ENCODE measurements around the gene TSPAN19.
A peak's percentile ranks its signal among the peaks of the same experiment; 100 is the strongest.
"Not testable (repeated sequence)": the region's sequence is repeated elsewhere in the genome, so short reads cannot be mapped to it uniquely, and the experiment has no call there.

TSPAN19 gene

GRCh38 chr12:85005047-85005446 lies 31.0 kb downstream of the TSPAN19 start:
- not testable (repeated sequence) for H3K27ac ChIP-seq (ENCODE audit: low read length, poor library complexity, severe bottlenecking); H3K27me3 ChIP-seq (ENCODE audit: control insufficient read depth in 1 of 2, insufficient read depth in 1 of 2, low read length in 2 of 2); H3K9me3 ChIP-seq (ENCODE audit: control insufficient read depth, low read length); H2AFZ ChIP-seq (ENCODE audit: low read depth, low read length); H3K9ac ChIP-seq (ENCODE audit: low read length); H3K4ac ChIP-seq (ENCODE audit: low read depth in 1 of 2, low read length in 2 of 2); H2BK120ac ChIP-seq (ENCODE audit: low read depth, low read length); H2BK5ac ChIP-seq (ENCODE audit: low read depth, low read length, poor library complexity, severe bottlenecking); H3K4me2 ChIP-seq (ENCODE audit: low read length, poor library complexity, severe bottlenecking); DNase-seq; H3K4me3 ChIP-seq (ENCODE audit: insufficient read depth in 1 of 2, low read depth in 1 of 2, low read length in 2 of 2); H3K79me1 ChIP-seq (replicated peaks; ENCODE audit: low read length, poor library complexity, severe bottlenecking); H3K23ac ChIP-seq (ENCODE audit: low read length in 2 of 2); H3K14ac ChIP-seq (ENCODE audit: low read length in 2 of 2); H2AK5ac ChIP-seq (ENCODE audit: low read length, severe bottlenecking); H2BK12ac ChIP-seq (ENCODE audit: low read length in 2 of 2); H4K91ac ChIP-seq (ENCODE audit: low read length); H3K4me1 ChIP-seq (ENCODE audit: control insufficient read depth, insufficient read depth, low read depth, low read length); H3K36me3 ChIP-seq (ENCODE audit: control insufficient read depth in 1 of 2, insufficient read depth in 2 of 2, low read depth in 1 of 2, low read length in 2 of 2)
- peak overlapping the region; percentile 19 for H4K8ac ChIP-seq (ENCODE audit: low read length)
- whole genome bisulfite sequencing: 85% methylated on average over 2 of the region's 2 CpGs
- peak overlapping the region; percentile 12 for H2BK15ac ChIP-seq (ENCODE audit: low read depth, poor library complexity, severe bottlenecking)
- peak overlapping the region in 1 of 2 experiments; percentile 2 for H3K18ac ChIP-seq (ENCODE audit: low read depth in 1 of 2, low read length in 2 of 2)

DNA sequence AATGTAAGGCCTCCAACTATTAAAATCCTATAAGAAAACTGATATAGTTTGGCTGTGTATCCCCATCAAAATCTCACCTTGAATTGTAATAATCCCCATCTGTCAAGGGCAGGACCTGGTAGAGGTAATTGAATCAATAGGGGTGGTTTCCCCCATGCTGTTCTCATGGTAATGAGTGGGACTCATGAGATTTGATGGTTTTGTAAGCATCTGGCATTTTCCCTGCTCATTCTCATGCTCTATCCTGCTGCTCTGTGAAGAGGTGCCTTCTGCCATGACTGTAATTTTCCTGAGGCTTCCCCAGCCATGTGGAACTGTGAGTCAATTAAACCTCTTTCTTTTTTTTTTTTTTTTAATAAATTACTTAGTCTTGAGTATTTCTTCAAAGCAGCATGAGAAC lies 31.9 kb downstream of the TSPAN19 start:
- Histone ChIP-seq H2BK12ac (ENCODE audit: low read length in 2 of 2) (no peak overlapping the region), H3K23ac (ENCODE audit: low read length in 2 of 2) (no peak overlapping the region), H3K27me3 (ENCODE audit: control insufficient read depth in 1 of 2, insufficient read depth in 1 of 2, low read length in 2 of 2) (no peaks in the 10 kb centered on the region), H4K8ac (ENCODE audit: low read length) (no peak overlapping the region), H3K18ac (ENCODE audit: low read depth in 1 of 2, low read length in 2 of 2) (no peak overlapping the region), H2AK5ac (ENCODE audit: low read length, severe bottlenecking) (no peak overlapping the region), H2BK5ac (ENCODE audit: low read depth, low read length, poor library complexity, severe bottlenecking) (no peak overlapping the region), H3K4me1 (ENCODE audit: control insufficient read depth, insufficient read depth, low read depth, low read length) (no peaks in the 10 kb centered on the region), H3K4me3 (ENCODE audit: insufficient read depth in 1 of 2, low read depth in 1 of 2, low read length in 2 of 2) (no peak overlapping the region), H3K79me1 (replicated peaks; ENCODE audit: low read length, poor library complexity, severe bottlenecking) (no peaks in the 10 kb centered on the region), H3K9ac (ENCODE audit: low read length) (no peak overlapping the region), H4K91ac (ENCODE audit: low read length) (no peak overlapping the region), H3K4me2 (ENCODE audit: low read length, poor library complexity, severe bottlenecking) (no peak overlapping the region), H3K9me3 (ENCODE audit: control insufficient read depth, low read length) (no peaks in the 10 kb centered on the region), H2BK15ac (ENCODE audit: low read depth, poor library complexity, severe bottlenecking) (no peak overlapping the region), H2BK120ac (ENCODE audit: low read depth, low read length) (no peak overlapping the region), H2AFZ (ENCODE audit: low read depth, low read length) (no peak overlapping the region), H3K36me3 (ENCODE audit: control insufficient read depth in 1 of 2, insufficient read depth in 2 of 2, low read depth in 1 of 2, low read length in 2 of 2) (no peaks in the 10 kb centered on the region), H3K27ac (ENCODE audit: low read length, poor library complexity, severe bottlenecking) (no peak overlapping the region), H3K4ac (ENCODE audit: low read depth in 1 of 2, low read length in 2 of 2) (no peak overlapping the region), H3K14ac (ENCODE audit: low read length in 2 of 2) (no peak overlapping the region)
- DNase-seq: no peak

DNA sequence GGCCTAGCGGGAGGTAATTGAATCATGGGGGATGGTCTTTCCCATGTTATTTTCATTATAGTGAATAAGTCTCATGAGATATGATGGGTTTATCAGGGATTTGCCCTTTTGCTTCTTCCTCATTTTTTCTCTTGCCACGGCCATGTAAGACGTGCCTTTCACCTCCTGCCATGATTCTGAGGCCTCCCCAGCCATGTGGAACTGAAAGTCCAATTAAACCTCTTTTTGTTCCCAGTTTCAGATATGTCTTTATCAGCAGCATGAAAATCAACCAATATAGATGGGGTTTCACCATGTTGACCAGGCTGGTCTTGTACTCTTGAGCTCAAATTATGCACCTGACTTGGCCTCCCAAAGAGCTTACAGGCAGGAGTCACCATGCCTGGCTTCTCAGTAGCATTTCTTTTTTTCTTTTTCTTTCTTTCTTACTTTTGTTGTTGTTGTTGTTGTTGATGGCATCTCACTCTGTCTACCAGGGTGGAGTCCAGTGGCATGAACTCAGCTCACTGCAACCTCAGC lies 33.2 kb downstream of the TSPAN19 start:
- no peaks in the 10 kb centered on the region for H3K4me1 ChIP-seq (ENCODE audit: control insufficient read depth, insufficient read depth, low read depth, low read length)
- no peaks in the 10 kb centered on the region for H3K9me3 ChIP-seq (ENCODE audit: control insufficient read depth, low read length)
- H2BK120ac ChIP-seq (ENCODE audit: low read depth, low read length): no peak overlapping the region
- H3K36me3 ChIP-seq (ENCODE audit: control insufficient read depth in 1 of 2, insufficient read depth in 2 of 2, low read depth in 1 of 2, low read length in 2 of 2): no peaks in the 10 kb centered on the region
- no peaks in the 10 kb centered on the region for H3K27me3 ChIP-seq (ENCODE audit: control insufficient read depth in 1 of 2, insufficient read depth in 1 of 2, low read length in 2 of 2)
- no peak overlapping the region for H3K23ac ChIP-seq (ENCODE audit: low read length in 2 of 2)
- H2BK12ac ChIP-seq (ENCODE audit: low read length in 2 of 2): no peak overlapping the region
- H2AK5ac ChIP-seq (ENCODE audit: low read length, severe bottlenecking): no peak overlapping the region
- no peak overlapping the region for H3K27ac ChIP-seq (ENCODE audit: low read length, poor library complexity, severe bottlenecking)
- no peak overlapping the region for H2BK15ac ChIP-seq (ENCODE audit: low read depth, poor library complexity, severe bottlenecking)
- no peak overlapping the region for H3K14ac ChIP-seq (ENCODE audit: low read length in 2 of 2)
- no peak overlapping the region for H3K18ac ChIP-seq (ENCODE audit: low read depth in 1 of 2, low read length in 2 of 2)
- no peak overlapping the region for H3K4ac ChIP-seq (ENCODE audit: low read depth in 1 of 2, low read length in 2 of 2)
- H4K91ac ChIP-seq (ENCODE audit: low read length): no peak overlapping the region
- H3K4me3 ChIP-seq (ENCODE audit: insufficient read depth in 1 of 2, low read depth in 1 of 2, low read length in 2 of 2): no peak overlapping the region
- H2BK5ac ChIP-seq (ENCODE audit: low read depth, low read length, poor library complexity, severe bottlenecking): no peak overlapping the region
- H3K9ac ChIP-seq (ENCODE audit: low read length): no peak overlapping the region
- no peak overlapping the region for H2AFZ ChIP-seq (ENCODE audit: low read depth, low read length)
- H3K79me1 ChIP-seq (replicated peaks; ENCODE audit: low read length, poor library complexity, severe bottlenecking): no peaks in the 10 kb centered on the region
- WGBS: 82% methylated on average over 2 of the region's 3 CpGs
- no peak overlapping the region for H4K8ac ChIP-seq (ENCODE audit: low read length)
- no peak for DNase-seq
- H3K4me2 ChIP-seq (ENCODE audit: low read length, poor library complexity, severe bottlenecking): no peak overlapping the region

DNA sequence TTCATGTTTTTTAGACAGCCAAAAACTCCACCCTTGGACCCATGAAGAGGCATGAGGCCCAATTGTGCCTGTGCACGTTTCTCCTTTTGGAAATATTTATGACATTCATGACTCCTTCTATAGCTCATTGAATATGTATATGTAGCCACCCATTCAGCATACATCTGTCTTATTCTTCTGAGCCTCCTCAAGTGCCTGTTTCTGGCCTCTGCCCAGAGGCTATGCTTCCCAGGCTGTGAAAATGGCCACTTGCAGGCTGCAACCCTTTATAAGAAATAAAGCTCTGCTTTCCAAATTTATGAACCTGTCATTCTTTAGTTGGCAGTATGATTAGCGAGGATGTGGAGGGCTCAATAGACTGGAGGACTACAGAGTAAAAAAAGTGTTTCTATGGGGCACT lies 35.3 kb downstream of the TSPAN19 start:
- no peak overlapping the region for H3K14ac ChIP-seq (ENCODE audit: low read length in 2 of 2)
- no peaks in the 10 kb centered on the region for H3K4me1 ChIP-seq (ENCODE audit: control insufficient read depth, insufficient read depth, low read depth, low read length)
- H3K36me3 ChIP-seq (ENCODE audit: control insufficient read depth in 1 of 2, insufficient read depth in 2 of 2, low read depth in 1 of 2, low read length in 2 of 2): no peaks in the 10 kb centered on the region
- H3K27me3 ChIP-seq (ENCODE audit: control insufficient read depth in 1 of 2, insufficient read depth in 1 of 2, low read length in 2 of 2): no peaks in the 10 kb centered on the region
- no peak overlapping the region for H3K4me3 ChIP-seq (ENCODE audit: insufficient read depth in 1 of 2, low read depth in 1 of 2, low read length in 2 of 2)
- no peak overlapping the region for H3K18ac ChIP-seq (ENCODE audit: low read depth in 1 of 2, low read length in 2 of 2)
- no peak overlapping the region for H2BK120ac ChIP-seq (ENCODE audit: low read depth, low read length)
- WGBS: 89% methylated on average over 2 of the region's 2 CpGs
- no peak overlapping the region for H4K8ac ChIP-seq (ENCODE audit: low read length)
- no peak overlapping the region for H3K4me2 ChIP-seq (ENCODE audit: low read length, poor library complexity, severe bottlenecking)
- no peaks in the 10 kb centered on the region for H3K9me3 ChIP-seq (ENCODE audit: control insufficient read depth, low read length)
- no peak overlapping the region for H2BK5ac ChIP-seq (ENCODE audit: low read depth, low read length, poor library complexity, severe bottlenecking)
- no peak for DNase-seq
- H3K23ac ChIP-seq (ENCODE audit: low read length in 2 of 2): no peak overlapping the region
- H4K91ac ChIP-seq (ENCODE audit: low read length): no peak overlapping the region
- H2AFZ ChIP-seq (ENCODE audit: low read depth, low read length): no peak overlapping the region
- H3K79me1 ChIP-seq (replicated peaks; ENCODE audit: low read length, poor library complexity, severe bottlenecking): no peaks in the 10 kb centered on the region
- H2BK12ac ChIP-seq (ENCODE audit: low read length in 2 of 2): no peak overlapping the region
- H3K9ac ChIP-seq (ENCODE audit: low read length): no peak overlapping the region
- H2BK15ac ChIP-seq (ENCODE audit: low read depth, poor library complexity, severe bottlenecking): no peak overlapping the region
- no peak overlapping the region for H3K4ac ChIP-seq (ENCODE audit: low read depth in 1 of 2, low read length in 2 of 2)
- H3K27ac ChIP-seq (ENCODE audit: low read length, poor library complexity, severe bottlenecking): no peak overlapping the region
- H2AK5ac ChIP-seq (ENCODE audit: low read length, severe bottlenecking): no peak overlapping the region

Data from mesenchymal stem cell (in vitro differentiated cells and primary cell).